HCT116 (cell line): ENCODE results near the gene MYCBP2. TPM values are rescaled to one million over a fixed set of nuclear protein-coding genes. Genes with fewer than 3 reads are reported as not detected.

ENCODE experiments used
- ATAC-seq: fragments of 200-7000 bp; cut with Tn5 transposase; 2 replicates; pipeline ENCODE4 v1.9.1; 2020; ENCODE audit warnings: mild to moderate bottlenecking, moderate library complexity
- BruUV-seq: library from RNA; stranded (reverse); fragments of 400-500 nt; replicated peaks from 2 replicates; lab custom pipeline; 2021; lab: Mats Ljungman, UMichigan
- CTCF ChIA-PET: fragments of 300-600 bp; sonication (Branson Sonifier 250); formaldehyde crosslinking; loops from one replicate; lab custom pipeline; 2021; ENCODE audit warnings: antibody characterized with exemption; lab: Charles Lee
- POLR2A ChIA-PET: fragments of 300-600, 350-600 bp; sonication (Branson Sonifier 250); formaldehyde crosslinking; loops from one replicate; lab custom pipeline; 2021; ENCODE audit warnings: antibody characterized with exemption; lab: Charles Lee
- RAD21 ChIA-PET, 2 experiments: fragments of 300-600 bp; sonication (Branson Sonifier 250); formaldehyde crosslinking; loops; one replicate each; lab custom pipeline; 2023; ENCODE audit warnings: low total read pairs in 2 of 2; ENCODE audit not compliant: uncharacterized antibody in 2 of 2, unreplicated experiment in 2 of 2, low non-redundant PET in 1 of 2; lab: Charles Lee
- DNase-seq: peaks from one replicate; pipeline ENCODE4 v3.0.0-alpha.2; 2010; ENCODE audit warnings: low read depth, low spot score
- H2AFZ ChIP-seq: fragments of 200-600 bp; shearing (Covaris generic), sonication (generic); 2 replicates; pipeline ENCODE4 v1.6.1; 2017; ENCODE audit warnings: low read depth, mixed run types, mixed read lengths, antibody characterized with exemption, low read length; ENCODE audit not compliant: poor library complexity, severe bottlenecking
- H3K27ac ChIP-seq: 2 replicates; pipeline ENCODE4 v1.5.1; 2012; ENCODE audit warnings: low read depth, low read length
- H3K27me3 ChIP-seq: fragments of 200-600 bp; sonication (generic); 2 replicates; pipeline ENCODE4 v1.6.1; 2016; ENCODE audit warnings: mixed run types, low read length, mixed read lengths; ENCODE audit not compliant: insufficient read depth
- H3K36me3 ChIP-seq, 2 experiments: fragments of 200-500 bp in 1 of 2; fragments of 200-600 bp in 1 of 2; sonication (Bioruptor generic) in 1 of 2; sonication (generic) in 1 of 2; 2 replicates each; pipeline versions ENCODE4 v1.5.1 to v1.6.1; 2014 to 2016; ENCODE audit warnings: low read length in 2 of 2, inconsistent platforms in 1 of 2, mixed read lengths in 1 of 2, mixed run types in 1 of 2; ENCODE audit not compliant: insufficient read depth in 2 of 2, control insufficient read depth in 1 of 2
- H3K4me1 ChIP-seq, 2 experiments: fragments of 200-600 bp in 1 of 2; sonication (generic) in 1 of 2; 2 replicates each; pipeline versions ENCODE4 v1.5.1 to v1.6.1; 2012 to 2017; ENCODE audit warnings: low read length in 2 of 2, inconsistent platforms in 1 of 2, mild to moderate bottlenecking in 1 of 2, mixed read lengths in 1 of 2, mixed run types in 1 of 2, moderate library complexity in 1 of 2; ENCODE audit not compliant: insufficient read depth in 2 of 2, control insufficient read depth in 1 of 2
- H3K4me2 ChIP-seq: fragments of 200-600 bp; sonication (generic); 2 replicates; pipeline ENCODE4 v1.6.1; 2017; ENCODE audit warnings: mixed run types, low read length, mixed read lengths
- H3K4me3 ChIP-seq, 2 experiments: fragments of 200-600 bp in 1 of 2; sonication (generic) in 1 of 2; replicated peaks in 1 of 2; 2 replicates each; pipeline ENCODE4 v1.5.1; 2011 to 2016; ENCODE audit warnings: low read length in 2 of 2, control low read depth in 1 of 2, low read depth in 1 of 2, mild to moderate bottlenecking in 1 of 2, mixed read lengths in 1 of 2, mixed run types in 1 of 2
- H3K79me2 ChIP-seq: fragments of 200-600 bp; sonication (generic); 2 replicates; pipeline ENCODE4 v1.6.1; 2017; ENCODE audit warnings: mild to moderate bottlenecking, mixed run types, low read length, moderate library complexity, mixed read lengths; ENCODE audit not compliant: insufficient read depth
- H3K9ac ChIP-seq: fragments of 200-600 bp; sonication (generic); 2 replicates; pipeline ENCODE4 v1.6.1; 2016; ENCODE audit warnings: low read length, mixed read lengths
- H3K9me2 ChIP-seq: fragments of 200-600 bp; sonication (generic), shearing (Covaris generic); 2 replicates; pipeline ENCODE4 v1.6.1; 2017; ENCODE audit warnings: mixed run types, mild to moderate bottlenecking, moderate library complexity; ENCODE audit not compliant: insufficient read depth
- H3K9me3 ChIP-seq, 2 experiments: fragments of 200-500 bp in 1 of 2; fragments of 200-600 bp in 1 of 2; sonication (Bioruptor generic) in 1 of 2; sonication (generic) in 1 of 2; 2 replicates each; pipeline ENCODE4 v1.6.1; 2014 to 2017; ENCODE audit warnings: low read length in 2 of 2, mixed read lengths in 2 of 2, inconsistent platforms in 1 of 2, low read depth in 1 of 2, mild to moderate bottlenecking in 1 of 2, mixed run types in 1 of 2, moderate library complexity in 1 of 2; ENCODE audit not compliant: control insufficient read depth in 1 of 2, insufficient read depth in 1 of 2
- H4K20me1 ChIP-seq: fragments of 200-600 bp; sonication (generic), shearing (Covaris generic); 2 replicates; pipeline ENCODE4 v1.6.1; 2017; ENCODE audit warnings: mixed run types, mild to moderate bottlenecking, moderate library complexity; ENCODE audit not compliant: insufficient read depth
- ATF3 ChIP-seq: IDR thresholded peaks from 2 replicates; pipeline ENCODE4 v1.6.1; 2012
- CEBPB ChIP-seq: IDR thresholded peaks from 2 replicates; pipeline ENCODE4 v1.6.1; 2012; ENCODE audit warnings: low read depth
- EGR1 ChIP-seq: IDR thresholded peaks from 2 replicates; pipeline ENCODE4 v1.6.1; 2012; ENCODE audit warnings: low read depth
- FOSL1 ChIP-seq: IDR thresholded peaks from 2 replicates; pipeline ENCODE4 v1.6.1; 2012; ENCODE audit warnings: low read depth
- POLR2A ChIP-seq: IDR thresholded peaks from 2 replicates; pipeline ENCODE4 v1.7.0; 2011; ENCODE audit warnings: borderline replicate concordance; ENCODE audit not compliant: insufficient read depth, insufficient read length; ENCODE audit errors: extremely low read depth
- POLR2AphosphoS5 ChIP-seq: IDR thresholded peaks from 2 replicates; pipeline ENCODE4 v1.6.1; 2011; ENCODE audit warnings: mild to moderate bottlenecking, low read depth, low read length, moderate library complexity
- RAD21 ChIP-seq: IDR thresholded peaks from 2 replicates; pipeline ENCODE4 v1.6.1; 2012; ENCODE audit warnings: low read depth, mild to moderate bottlenecking
- REST ChIP-seq: IDR thresholded peaks from 2 replicates; pipeline ENCODE4 v1.6.1; 2012; ENCODE audit warnings: low read depth
- TCF7L2 ChIP-seq: IDR thresholded peaks from 2 replicates; pipeline ENCODE4 v1.7.0; 2011; ENCODE audit warnings: borderline replicate concordance, inconsistent platforms; ENCODE audit not compliant: insufficient read depth, insufficient read length; ENCODE audit errors: extremely low read depth
- YY1 ChIP-seq: IDR thresholded peaks from 2 replicates; pipeline ENCODE4 v1.6.1; 2011; ENCODE audit warnings: low read length, low read depth, moderate library complexity, mild to moderate bottlenecking; ENCODE audit not compliant: insufficient replicate concordance; ENCODE audit errors: extremely low read depth
- ZBTB33 ChIP-seq: IDR thresholded peaks from 2 replicates; pipeline ENCODE4 v1.6.1; 2011; ENCODE audit warnings: mild to moderate bottlenecking, low read length, moderate library complexity; ENCODE audit not compliant: insufficient replicate concordance; ENCODE audit errors: extremely low read depth
- ZNF274 ChIP-seq: fragments of 200-500 bp; sonication (Bioruptor generic); IDR thresholded peaks from 2 replicates; pipeline ENCODE4 v1.6.1; 2014; ENCODE audit warnings: mild to moderate bottlenecking, low read depth, low read length, inconsistent platforms
- intact Hi-C: fragments of 100-400 bp; cut with micrococcal nuclease; formaldehyde crosslinking; loops from 2 replicates; pipeline ENCODE4 v1.10.0; 2022
- total RNA-seq: library from RNA; stranded (reverse); gene quantifications from one replicate; pipeline ENCODE4 v1.2.1, GENCODE V29; 2021; ENCODE audit not compliant: unreplicated experiment
- TF ChIP-seq, protein P1 (sequence below): IDR thresholded peaks from 2 replicates; pipeline ENCODE4 v1.6.1; 2012

The MYCBP2 gene
- total RNA-seq, 1 experiment from 2014 or later: 48.5 TPM

DNA sequence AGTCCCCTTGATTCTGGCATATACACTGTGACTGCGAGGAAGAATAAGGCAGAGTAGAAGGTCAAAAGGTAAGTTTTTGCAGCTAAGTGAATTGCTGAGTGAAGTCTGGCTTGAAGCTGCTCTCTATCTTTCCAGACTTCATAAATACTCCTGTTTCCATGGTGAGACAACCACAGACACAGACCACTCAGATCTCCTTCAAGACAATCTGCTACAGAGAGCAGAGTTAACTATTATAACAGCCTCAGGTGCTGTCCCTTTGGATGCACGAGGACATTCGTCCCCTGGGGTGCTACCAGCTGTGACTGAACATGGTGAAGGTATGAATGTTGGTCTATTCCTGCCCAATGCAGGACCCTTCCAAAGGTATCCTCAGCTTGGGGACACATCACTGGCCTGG is 104.0 kb downstream of the MYCBP2 start (continued):
- TF ChIP-seq ZBTB33 (no peak), ATF3 (no peak), ZNF274 (no peak), EGR1 (no peak), RAD21 (no peak)

GRCh38 chr13:77222000-77222690 is 104.7 kb downstream of the MYCBP2 start:
- no peak for DNase-seq
- POLR2A ChIA-PET: no interaction called here

More at GRCh38 chr13:77222000-77222690, 104.7 kb downstream of the MYCBP2 start:
- Histone ChIP-seq H3K79me2 (no peaks in the 10 kb centered on the region), H3K9me3 (no peaks in the 10 kb centered on the region), H3K4me3 (no peak overlapping the region), H3K9ac (no peak overlapping the region), H3K27me3 (no peaks in the 10 kb centered on the region), H3K4me2 (no peak overlapping the region), H2AFZ (no peak overlapping the region), H3K27ac (no peak overlapping the region), H3K4me1 (no peaks in the 10 kb centered on the region), H4K20me1 (no peaks in the 10 kb centered on the region), H3K36me3 (no peaks in the 10 kb centered on the region), H3K9me2 (no peaks in the 10 kb centered on the region)
- intact Hi-C loops: no loop called here
- TF ChIP-seq REST: no peak
- TF ChIP-seq POLR2AphosphoS5: no peak
- no peak for TF ChIP-seq RAD21
- TF ChIP-seq CEBPB: no peak
- TF ChIP-seq FOSL1: no peak
- TF ChIP-seq TCF7L2: no peak
- no peak for TF ChIP-seq YY1
- TF ChIP-seq, protein P1, sequence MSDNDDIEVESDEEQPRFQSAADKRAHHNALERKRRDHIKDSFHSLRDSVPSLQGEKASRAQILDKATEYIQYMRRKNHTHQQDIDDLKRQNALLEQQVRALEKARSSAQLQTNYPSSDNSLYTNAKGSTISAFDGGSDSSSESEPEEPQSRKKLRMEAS: no peak
- no peak for TF ChIP-seq POLR2A
- no peak for ATAC-seq
- ChIA-PET CTCF (no interaction called here), RAD21 (no interaction called here)
- no TSS peak for BruUV-seq
